Left lobe of liver (tissue), 2 donors: ENCODE results near the gene STARD13. TPM values are rescaled to one million over a fixed set of nuclear protein-coding genes. Genes with fewer than 3 reads are reported as not detected.
"Not testable (repeated sequence)": the region's sequence is repeated elsewhere in the genome, so short reads cannot be mapped to it uniquely, and the experiment has no call there.

Source experiments
- ATAC-seq: fragments of 200-7000 bp; cut with Tn5 transposase; one replicate; pipeline ENCODE4 v1.9.1; 2020; ENCODE audit warnings: mild to moderate bottlenecking, moderate library complexity
- DNase-seq: peaks from one replicate; pipeline ENCODE4 v3.0.0-alpha.2; 2020; ENCODE audit warnings: low spot score
- total RNA-seq: library from RNA; stranded (reverse); gene quantifications from one replicate; pipeline ENCODE4 v1.2.1, GENCODE V29; 2021
- donor health status: DM: no; HTN: no; CAD: no; lungs with moderate emphysema.
- donor health status: DM: no; HTN: yes; CAD: no.

Gene STARD13
- total RNA-seq, 1 donor from 2014 or later, result 14.1 TPM

DNA sequence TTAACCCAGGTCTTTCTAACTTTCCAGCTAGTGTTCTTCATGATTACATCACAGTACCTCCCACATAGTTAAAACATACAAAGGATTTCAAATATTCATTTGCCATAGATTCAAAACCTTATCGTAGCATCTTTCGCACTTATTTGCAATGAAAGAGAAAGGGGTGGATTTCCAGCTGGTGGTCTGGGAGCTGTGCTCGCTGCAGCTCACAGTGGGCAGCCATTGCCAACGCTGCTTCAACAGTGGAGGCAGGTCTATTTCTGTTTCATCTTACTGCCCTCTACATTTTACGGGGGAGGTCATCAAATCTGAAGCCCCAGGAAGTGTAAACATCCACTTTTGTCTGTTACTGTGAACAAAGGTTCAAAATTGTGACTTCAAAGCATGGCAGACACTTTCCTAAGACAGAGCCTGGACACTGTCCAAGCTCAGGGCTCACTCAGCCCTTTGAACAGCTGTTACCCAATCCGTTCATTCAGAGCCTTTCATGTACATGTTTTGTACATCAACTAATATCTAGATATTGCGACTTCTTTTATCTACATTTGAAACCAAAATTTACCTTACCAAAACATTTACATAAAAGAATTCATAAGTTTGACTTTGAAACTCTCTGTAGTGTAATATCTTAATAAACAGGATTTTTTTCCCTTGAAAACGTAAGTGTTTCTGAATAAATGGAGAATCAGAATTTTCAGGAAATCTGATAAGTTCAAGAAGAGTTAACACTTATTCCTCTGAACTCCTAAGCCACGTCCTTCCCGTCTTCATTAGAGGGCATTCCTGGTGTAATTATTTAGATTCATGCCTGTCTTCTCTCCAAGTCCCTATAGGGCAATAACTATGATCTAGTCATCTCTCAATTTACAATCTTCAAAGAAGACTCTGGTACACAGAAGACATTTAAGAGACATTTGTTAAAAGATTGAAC, 25.1 kb downstream of the STARD13 start:
- ATAC-seq, result peak; percentile 66
- DNase-seq, result peak; percentile 74

DNA sequence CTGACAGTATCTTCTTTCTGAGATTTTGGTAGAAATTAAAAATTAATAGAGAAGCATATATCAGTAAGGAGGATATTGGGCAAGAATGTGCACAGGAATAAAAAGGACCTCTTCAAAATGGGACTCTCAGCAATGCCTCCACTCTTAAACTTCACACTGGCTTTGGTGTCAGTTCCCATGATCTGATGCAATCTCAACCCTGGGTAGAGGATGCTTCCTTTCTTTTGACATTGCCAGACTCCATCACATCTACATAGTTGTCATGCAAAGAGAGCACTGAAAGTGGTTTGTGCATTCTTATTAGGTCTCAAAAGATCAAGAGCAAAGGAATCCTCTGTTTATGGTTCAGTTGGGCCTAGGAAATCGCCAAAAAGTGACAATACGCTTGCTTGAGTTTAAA, 26.3 kb downstream of the STARD13 start:
- DNase-seq, result no peak
- ATAC-seq, result no peak

DNA sequence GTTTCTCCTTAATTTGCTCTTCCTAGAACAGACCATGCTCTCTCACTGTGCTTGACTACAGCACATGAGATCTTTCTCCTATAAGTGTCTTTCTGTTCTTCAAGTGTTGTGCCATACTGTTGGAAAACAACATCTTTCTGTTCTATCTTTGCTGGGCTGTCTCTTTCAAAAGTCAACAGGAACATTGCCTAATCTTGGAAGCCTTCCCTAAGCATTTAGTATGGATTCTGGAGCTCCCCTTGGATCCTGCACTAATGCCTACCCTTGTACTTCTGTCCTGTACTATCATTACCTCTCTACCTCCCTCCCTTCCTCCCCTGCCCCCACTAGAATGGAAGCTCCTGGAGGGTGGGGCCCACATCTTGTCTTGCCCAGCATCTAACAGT, 26.8 kb downstream of the STARD13 start:
- no peak for DNase-seq
- ATAC-seq, result peak; percentile 70

DNA sequence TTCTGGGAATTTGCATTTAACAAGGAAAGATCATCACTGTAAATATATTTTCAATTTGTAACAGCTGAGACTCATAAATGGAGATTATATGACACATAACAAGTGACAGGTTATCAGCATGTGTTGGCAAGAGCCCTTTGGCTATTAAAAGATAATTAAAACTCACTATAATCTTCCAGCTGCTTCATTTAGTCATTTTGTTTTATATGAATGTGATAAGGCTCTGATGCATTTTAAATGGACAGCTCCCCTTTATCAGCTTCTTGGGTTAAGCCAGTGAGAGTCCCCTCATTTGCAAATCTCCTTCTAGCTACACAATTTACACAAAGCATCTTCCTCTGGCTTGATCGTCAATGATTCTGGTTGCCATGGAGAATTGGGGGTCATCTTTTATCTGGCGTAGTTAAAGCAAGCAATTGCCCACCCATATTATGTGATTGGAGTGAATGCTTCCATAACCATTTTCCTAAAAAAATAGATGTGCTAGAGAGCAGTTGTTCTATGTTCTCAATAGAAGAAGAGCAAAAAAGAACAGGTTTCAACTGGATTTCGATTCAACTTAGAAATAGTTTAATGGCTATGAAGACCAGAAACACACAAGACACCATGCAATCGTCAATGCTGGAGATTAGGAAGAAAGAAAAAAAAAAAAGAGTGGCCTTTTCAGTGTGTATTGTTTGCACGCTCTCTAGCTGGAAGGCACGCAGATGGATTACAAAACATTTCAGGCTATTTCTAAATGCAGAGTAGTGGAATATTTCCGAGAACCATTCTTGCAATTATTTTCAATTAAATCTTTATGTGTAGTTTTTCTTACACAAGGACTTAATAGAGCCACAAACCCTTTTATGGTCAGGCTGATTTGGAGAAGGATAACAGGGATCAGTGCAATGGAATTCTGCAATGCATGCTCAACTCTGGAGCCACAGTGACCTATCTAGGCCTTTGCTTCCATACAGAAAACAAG, 27.4 kb downstream of the STARD13 start:
- ATAC-seq, result peak; percentile 71
- DNase-seq, result no peak

DNA sequence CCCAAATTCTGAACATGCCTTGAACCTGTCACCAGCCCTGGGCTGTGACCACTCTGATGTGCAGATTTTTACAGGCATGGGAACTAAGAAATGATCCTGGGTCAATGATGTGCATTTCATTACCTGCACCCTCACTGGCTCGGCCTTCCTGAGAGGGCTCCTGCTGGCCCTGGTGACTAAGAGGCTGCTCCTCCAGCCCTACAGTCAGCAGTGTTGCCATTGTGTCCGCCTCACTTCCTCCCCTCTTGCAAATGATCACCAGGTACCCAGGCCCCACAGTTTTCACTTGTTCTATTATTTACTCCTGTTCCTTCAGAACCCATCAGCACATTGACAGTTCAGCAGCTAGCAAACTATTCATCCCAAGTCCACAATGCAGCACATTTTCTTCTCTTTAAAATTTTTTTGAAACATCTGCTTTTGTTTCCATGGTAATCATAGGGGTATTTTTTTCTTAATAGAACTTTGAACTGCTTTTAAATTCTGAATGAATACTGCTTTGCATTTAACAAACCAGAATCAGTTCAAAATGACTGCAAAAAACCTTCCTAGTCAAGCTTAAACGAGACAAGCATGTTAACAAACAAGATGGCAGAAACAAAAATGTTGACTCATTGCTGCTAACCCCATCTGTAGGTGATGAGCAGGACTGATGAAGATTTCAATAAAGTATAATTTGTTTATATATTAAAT, 29.3 kb downstream of the STARD13 start:
- ATAC-seq (no peak), DNase-seq (no peak)

DNA sequence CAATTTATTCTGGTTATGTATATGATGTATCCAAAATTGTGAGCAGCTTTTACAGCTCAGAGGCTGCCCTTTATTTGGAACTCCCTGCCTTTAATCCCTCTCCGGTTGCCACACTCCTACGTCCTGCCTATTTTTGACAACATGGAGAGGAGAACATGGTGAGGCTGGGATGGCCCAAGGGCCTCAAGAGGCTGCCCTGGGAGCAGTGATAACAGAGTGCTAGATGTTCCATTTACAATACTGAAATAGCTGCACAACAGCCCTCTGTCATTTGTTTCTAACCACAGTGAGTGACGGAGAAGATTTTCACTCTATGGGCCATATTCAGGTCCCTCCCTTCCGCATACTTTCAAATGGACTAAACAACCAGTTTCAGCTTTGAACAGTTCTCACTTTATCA, 33.4 kb downstream of the STARD13 start:
- DNase-seq, result no peak
- no peak for ATAC-seq

DNA sequence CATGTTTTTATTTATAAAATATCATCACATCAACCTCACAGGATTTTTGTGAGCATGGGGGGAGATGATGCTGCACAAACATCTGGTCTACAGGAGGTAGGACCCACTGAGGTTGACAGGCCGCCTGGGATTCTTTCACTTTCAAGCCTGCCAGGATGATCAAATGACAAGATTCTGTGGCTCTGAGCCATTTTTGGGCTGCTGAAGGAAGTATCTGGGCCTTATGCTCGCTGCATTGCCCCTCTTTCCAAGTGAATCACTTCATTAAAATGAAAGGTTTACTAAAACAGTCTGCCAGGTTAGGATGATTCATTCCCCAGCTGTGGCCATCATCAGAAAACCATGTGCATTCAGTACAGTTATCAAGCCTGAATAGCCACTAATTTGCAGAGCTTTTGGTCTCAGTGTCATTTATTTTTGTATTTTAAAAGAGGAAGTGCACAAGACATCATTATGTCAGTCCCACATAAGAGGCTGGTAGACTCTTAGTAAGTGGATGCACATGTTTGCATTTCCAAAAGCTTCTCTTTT, 34.4 kb downstream of the STARD13 start:
- ATAC-seq (peak; percentile 37), DNase-seq (no peak)

DNA sequence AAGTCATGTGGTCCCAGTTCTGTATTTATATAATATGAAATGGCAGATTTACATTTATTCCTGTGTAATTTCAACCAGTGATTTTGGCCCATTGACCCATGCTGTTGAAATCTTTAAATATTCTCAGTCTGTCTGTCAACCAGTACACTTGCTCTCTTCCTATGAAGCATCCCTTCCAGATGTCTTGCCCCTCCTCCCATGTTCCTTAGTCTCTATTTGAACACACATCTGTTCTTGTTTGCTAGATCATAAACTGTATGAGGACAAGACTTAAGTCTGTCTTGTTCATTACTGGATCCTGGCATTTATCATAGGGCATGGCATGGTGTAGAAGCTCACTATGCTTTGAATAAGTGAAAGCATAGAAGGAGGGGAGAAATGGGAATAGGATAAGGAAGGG, 34.9 kb downstream of the STARD13 start:
- ATAC-seq, result no peak
- DNase-seq, result no peak

DNA sequence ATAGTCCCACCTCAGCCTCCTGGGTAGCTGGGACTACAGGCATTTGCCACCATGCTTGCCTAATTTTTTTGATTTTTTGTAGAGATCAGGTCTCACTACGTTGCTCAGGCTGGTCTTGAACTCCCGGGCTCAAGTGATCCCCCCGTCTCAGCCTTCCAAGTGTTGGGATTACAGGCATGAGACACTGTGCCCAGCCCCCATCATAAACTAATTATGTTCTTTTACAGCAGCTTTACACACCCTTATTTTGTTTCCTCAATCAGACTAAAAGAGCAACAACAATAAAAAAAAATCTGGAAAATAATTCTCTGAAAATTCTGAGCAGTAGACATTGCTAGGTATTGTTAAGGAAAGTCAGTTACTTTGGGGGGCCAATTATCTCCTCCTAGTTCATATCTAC, 35.7 kb downstream of the STARD13 start:
- DNase-seq, result no peak
- no peak for ATAC-seq

DNA sequence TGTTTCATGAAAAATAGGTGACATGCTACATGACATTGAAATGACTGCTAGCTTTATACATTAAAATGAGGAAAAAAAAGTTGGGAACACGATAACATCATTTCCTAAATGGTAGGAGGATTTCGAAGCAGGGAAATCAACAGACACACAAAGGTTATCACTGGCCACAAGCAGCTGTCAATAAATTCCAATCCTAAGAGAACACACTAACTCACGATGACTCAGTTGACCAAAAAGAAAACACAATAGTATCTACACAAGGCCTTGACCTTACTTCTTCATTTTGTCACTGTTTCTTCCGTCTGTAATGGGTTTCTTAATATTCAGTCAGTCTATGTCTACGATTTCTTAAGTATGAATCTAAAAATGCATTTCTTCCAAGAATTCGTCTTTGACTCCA, 36.5 kb downstream of the STARD13 start:
- DNase-seq, result no peak

DNA sequence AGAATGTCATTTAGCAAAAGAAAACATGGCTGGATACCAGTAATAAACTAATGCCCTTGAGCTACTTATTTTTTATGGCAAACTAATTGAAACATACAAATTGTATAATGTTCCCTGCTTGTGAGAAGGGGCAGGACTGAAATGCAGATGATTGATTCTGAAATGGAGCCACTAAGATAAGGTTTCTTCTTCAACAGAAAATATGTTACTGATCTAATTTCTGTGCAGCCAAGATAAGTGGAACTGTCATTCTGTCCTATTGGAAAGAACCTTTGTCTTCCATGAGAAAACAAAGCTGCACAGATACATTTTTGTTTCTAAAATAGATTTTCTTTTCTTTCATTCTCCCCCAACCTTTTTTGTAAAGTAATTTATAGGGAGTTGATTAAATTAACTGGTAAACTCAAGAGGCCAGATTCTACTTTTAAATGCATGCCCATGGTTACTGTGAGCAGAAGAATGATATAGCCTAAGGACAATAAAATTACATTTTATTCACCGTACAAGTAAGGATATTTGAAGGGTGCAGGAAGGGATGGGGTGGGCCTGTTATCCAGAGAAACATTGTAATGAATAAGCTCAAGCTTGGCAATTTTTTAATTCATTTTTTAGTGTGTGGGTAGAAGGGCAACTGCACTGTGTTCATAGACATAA, 39.9 kb downstream of the STARD13 start:
- DNase-seq (no peak), ATAC-seq (no peak)

More for the DNA sequence above, 36.5 kb downstream of the STARD13 start:
- no peak for ATAC-seq

DNA sequence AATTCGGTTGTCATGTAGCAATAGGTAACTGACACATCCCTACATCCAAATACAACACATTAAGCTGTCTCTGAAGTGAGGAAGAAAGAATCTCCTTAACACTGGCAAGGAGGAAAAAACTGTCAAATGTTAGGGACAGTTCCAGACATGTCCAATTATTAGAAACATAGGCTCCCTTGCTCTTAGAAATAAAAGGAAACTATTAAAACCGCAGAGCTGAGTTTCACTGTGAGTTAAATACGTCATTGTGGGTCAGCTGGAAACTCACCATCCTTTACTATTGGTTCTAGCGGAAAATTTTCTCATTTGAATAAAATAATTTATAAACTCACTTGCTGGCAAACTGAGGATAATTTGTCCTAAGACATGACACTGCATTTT, 40.7 kb downstream of the STARD13 start:
- DNase-seq, result no peak
- no peak for ATAC-seq

DNA sequence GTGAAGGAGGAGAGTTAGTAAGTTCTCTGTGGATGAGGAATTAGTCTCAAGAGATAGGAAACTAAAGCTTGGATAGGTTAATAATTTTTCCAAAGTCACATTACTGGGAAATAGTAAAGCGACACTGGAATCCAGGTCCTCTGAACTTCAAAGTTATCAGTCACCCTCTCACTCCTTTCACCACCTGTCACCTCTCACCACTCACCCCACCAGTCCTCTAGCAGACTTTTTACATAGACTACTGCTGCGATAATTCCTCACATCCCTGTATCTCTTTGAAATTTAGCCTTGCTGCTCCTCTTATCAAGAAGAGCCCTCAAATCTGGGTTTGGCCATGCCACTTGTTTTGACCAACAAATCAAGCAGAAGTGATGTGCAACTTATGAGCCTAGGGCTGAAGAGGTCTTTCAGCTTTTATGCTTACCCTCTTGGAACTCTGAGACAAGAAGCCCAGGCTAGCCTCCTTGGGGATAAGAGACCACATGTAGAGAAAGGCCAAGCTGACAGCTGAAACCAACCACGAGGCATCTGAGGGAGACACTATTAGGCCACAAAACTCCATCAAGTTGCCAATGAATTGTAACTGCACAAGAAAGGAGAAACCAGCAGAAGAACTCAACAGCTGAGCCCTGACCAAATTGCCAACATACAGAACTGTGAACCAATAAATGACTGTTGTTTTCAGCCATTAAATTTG, 41.2 kb downstream of the STARD13 start:
- DNase-seq (no peak), ATAC-seq (no peak)

DNA sequence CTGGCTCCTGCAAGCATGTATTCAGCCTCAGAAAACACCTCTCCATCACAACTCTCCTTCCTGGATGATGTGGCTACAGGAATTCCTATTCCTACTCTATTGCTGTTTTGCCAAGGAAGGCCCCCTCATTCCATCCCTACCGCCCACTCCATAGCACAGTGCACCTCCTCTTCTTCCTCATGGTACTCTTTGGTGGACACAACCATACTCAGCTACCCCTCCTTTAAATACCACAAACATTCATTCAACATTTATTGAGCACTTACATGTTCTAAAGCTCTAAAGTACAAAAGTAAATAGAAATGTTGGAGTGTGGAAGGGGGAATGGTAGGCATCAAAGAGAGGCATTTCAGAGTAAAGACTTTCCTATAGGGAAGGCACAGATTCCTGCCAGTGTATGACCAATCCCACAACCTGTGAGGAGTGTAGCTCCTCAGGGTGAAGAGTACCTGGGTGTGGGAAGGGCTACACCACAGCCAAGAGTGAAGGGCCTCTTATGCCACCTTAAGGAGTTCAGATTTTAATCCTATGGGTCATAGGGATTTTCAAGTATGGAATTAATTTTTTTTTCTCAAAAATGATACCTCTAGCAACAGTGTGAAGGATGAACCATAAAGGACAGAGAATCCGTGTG, 42.5 kb downstream of the STARD13 start:
- ATAC-seq (no peak), DNase-seq (no peak)

DNA sequence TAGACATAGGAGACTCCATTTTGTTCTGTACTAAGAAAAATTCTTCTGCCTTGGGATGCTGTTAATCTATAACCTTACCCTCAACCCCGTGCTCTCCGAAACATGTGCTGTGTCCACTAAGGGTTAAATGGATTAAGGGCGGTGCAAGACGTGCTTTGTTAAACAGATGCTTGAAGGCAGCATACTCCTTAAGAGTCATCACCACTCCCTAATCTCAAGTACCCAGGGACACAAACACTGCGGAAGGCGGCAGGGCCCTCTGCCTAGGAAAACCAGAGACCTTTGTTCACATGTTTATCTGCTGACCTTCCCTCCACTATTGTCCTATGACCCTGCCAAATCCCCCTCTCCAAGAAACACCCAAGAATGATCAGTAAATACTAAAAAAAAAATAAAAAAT, 43.2 kb downstream of the STARD13 start:
- ATAC-seq, DNase-seq: not testable (repeated sequence)

DNA sequence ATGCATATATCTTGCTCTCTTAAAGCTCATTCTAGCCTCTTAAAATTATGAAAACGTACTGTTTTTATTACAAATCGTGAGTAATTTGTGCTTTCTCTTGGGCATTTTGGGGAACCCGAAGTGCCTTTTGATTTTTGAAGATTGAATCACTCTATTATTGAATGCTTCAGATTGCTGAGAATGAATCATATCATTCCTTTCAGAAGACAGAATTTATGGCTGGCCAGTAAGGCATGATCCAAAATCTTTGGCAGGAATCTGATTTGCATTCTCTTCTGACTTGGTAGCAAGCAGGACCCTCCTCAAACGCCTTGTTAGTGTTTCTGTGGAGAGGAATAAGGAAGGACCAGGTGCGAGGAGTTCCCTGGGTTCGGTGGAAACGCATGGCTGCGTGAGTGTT, 49.5 kb downstream of the STARD13 start:
- ATAC-seq, result no peak
- DNase-seq, result no peak

DNA sequence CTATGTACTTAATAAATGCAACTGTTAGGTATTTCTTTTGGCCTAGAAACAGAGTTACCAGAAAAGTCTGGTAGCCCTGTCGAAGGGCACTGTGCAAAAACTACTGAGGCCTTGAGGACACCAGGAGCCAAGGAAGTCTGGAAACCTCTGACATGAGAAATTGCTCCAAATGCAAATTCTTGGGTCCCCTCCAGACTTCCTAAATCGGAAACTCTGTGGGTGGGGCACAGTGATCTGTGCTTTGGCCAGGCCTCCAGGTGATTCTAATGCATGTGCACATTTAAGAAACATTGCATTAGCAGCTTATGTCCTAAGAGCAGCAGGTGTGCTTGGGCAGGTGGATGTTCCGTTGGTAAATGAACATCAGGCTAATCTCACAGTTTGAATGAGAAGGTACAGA, 50.0 kb downstream of the STARD13 start:
- ATAC-seq (peak; percentile 5), DNase-seq (no peak)

DNA sequence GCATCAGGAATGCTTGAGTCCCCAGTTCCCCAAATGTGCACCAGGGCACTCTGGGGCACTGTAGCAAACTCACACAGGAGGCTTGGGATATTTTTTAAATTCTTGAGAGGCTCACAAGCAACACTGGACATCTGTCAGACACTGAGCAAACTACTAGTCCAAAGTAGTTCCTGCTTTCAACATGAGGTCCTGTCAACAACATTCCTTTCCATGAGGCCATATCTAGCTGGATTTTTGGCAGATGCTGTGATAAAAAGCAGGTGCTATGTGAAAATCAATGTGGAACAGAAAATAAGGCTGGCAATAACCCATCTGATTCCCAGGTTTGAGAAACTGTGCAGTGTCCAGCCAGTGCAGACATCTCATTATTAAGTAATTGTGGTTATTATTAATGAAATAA, 50.5 kb downstream of the STARD13 start:
- DNase-seq, result peak; percentile 49

DNA sequence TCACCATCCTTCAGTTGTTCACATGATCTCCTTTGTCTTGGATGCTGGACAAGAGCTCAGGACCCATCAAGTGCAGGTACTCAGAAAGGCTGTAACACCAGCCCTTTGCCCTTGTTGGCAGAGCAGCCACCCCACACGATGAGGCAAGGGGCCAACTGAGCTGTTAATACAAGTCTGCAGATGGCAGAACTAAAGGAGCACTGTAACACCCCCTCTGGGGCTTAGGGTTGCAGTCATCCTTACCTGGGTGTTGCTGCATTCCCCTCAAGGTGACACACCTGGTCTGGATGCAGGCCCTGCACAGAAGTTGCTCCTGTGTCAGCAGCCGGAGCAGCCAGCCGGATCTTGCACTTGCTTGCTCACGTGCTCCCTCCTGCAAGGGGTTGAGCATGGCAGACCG, 52.0 kb downstream of the STARD13 start:
- peak; percentile 73 for ATAC-seq
- peak; percentile 80 for DNase-seq

More for the DNA sequence above, 50.5 kb downstream of the STARD13 start:
- ATAC-seq, result peak; percentile 84
